ENCODE results near the gene PANK4.

Gene PANK4

DNA sequence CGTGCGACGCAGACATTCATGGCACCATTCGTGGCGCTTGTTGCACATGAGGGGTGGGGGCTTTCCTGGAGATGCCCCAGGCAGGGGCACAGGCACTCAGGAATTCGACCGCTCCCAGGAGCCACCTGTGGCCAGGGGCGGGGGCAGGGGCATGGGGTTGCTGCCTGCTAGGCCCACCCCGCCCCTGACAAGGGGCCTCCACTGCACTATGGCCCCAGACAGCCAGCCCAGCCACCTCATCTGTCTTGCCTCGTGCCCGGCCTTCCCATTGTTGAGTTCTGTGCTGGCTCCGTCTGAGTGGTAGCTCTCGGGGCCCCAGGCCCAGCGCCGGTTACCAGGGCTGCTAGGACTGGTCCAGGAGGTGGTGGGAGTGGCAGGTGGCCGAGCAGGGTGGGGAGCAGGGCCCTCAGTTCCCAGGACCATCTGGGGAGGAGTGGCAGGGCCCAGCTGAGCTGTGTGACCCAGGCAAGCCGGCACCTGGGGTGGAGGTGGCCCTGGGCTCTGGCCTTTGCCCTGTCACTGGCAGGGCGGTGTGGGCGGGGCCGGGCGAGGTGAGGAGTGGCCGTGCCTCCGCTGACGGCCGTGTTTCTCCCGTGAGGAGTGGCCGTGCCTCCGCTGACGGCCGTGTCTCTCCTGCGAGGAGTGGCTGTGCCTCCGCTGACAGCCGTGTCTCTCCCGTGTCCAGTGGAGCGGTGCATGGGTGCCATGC lies 48.5 kb downstream of the PANK4 start:
- TF ChIP-seq, protein P1, sequence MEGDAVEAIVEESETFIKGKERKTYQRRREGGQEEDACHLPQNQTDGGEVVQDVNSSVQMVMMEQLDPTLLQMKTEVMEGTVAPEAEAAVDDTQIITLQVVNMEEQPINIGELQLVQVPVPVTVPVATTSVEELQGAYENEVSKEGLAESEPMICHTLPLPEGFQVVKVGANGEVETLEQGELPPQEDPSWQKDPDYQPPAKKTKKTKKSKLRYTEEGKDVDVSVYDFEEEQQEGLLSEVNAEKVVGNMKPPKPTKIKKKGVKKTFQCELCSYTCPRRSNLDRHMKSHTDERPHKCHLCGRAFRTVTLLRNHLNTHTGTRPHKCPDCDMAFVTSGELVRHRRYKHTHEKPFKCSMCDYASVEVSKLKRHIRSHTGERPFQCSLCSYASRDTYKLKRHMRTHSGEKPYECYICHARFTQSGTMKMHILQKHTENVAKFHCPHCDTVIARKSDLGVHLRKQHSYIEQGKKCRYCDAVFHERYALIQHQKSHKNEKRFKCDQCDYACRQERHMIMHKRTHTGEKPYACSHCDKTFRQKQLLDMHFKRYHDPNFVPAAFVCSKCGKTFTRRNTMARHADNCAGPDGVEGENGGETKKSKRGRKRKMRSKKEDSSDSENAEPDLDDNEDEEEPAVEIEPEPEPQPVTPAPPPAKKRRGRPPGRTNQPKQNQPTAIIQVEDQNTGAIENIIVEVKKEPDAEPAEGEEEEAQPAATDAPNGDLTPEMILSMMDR (conservative IDR thresholded peaks at IDR 0.05; ENCODE audit: control insufficient read depth, insufficient read depth, low read depth, low read length): no peak
- no peak for DNase-seq (ENCODE audit: low read depth)

DNA sequence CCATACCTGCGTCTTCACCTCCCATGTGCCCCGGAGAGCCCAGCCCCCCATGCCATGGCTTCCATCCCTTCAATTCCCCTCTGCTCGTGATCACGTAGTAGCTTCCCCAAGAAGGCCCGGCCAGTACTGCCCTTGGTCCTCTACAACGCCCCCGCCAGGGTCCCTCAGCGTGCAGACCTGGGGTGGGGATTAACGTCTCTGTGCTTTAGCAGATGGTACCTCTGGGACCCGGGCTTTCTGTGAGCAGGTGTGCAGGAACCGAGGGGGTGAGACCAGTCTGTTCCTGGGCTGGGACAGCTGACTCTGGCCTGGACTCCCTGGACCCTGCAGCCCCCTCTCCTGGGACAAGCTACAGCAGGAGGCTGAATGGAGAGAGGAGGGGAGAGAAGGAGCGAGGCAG lies 49.1 kb downstream of the PANK4 start:
- TF ChIP-seq, protein P1 (conservative IDR thresholded peaks at IDR 0.05; ENCODE audit: control insufficient read depth, insufficient read depth, low read depth, low read length): no peak
- no peak for DNase-seq (ENCODE audit: low read depth)

More for the DNA sequence above, 48.5 kb downstream of the PANK4 start:
- H3K4me3 ChIP-seq (ENCODE audit: control insufficient read depth, low read depth, low read length): no peak overlapping the region

DNA sequence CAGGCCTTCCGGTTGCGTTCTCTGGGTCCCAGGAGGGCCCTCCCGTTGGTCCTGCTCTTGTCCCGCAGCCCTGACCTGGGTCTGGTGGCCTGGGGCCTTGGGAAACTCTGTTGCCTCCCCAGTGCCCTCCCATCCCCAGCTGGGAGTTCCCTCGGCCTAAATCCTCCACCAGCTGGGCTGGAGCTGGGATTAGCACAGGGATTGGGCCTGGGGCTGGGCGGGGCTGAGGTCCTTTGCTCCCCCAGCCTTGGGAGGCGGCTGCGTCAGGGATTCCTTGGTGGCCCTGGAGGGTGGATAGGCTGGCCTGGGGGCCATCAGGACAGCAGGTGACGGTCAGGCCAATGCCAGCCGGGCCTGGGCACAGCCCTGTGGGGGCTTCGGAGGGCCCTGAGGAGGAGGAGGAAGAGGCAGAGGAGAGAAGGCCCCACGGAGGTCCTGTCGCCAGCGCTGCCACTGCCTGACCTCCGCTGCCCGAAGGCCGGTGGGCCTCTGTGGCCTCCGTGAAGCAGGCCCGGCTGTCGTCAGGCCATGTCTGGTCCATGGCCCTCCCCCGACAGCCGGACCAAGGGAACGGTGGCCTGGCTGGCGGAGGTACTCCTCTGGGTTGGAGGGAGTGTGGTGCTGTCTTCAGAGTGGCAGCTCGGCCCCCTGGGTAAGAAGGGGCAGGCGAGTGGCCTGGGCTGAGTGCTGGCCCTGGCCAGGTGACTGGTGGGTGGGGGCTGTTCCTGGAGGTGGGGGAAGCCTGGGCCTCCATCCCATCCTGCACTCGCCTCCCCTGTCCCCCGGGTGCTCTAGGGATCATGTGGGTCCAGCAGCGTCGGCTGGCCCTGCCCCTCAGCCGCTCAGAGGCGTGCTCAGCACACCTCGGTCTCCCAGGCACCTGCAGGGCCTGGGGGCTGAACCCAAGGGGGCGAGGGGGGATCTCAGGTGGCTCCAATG lies 50.1 kb downstream of the PANK4 start, which contains the start of gene PLCH2:
Gene PLCH2 (plus strand): TSS at position 229 of the 939 bp plus-strand sequence. CDS start 300 bp downstream, at position 529.
- H3K4me3 ChIP-seq (ENCODE audit: control insufficient read depth, low read depth, low read length): no peak within 1 kb of the TSS
- TF ChIP-seq, protein P1 (conservative IDR thresholded peaks at IDR 0.05; ENCODE audit: control insufficient read depth, insufficient read depth, low read depth, low read length): no peak
- no peak for DNase-seq (ENCODE audit: low read depth)

More for the DNA sequence above, 49.1 kb downstream of the PANK4 start:
- no peak overlapping the region for H3K4me3 ChIP-seq (ENCODE audit: control insufficient read depth, low read depth, low read length)

DNA sequence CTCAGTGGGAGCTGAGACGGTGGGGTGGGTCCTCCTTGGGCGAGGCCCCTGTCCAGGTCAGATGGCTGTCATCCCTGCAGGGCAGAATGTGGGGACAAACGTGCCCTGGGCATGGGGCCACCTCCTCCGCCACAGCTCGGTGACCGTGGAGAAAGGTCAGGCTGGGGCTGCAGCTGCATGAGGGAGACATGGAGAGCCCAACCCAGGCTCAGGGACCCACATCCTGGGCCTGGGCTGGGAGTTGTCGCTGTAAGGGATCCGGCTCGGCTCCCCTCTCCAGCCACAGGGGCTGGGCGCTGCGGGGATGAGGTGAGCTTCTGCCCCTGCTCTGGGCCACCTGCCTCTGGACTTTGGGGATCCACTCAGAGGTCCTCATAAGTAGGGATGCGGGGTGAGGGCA lies 50.8 kb downstream of the PANK4 start:
- DNase-seq (ENCODE audit: low read depth): no peak
- H3K4me3 ChIP-seq (ENCODE audit: control insufficient read depth, low read depth, low read length): no peak overlapping the region
- TF ChIP-seq, protein P1 (conservative IDR thresholded peaks at IDR 0.05; ENCODE audit: control insufficient read depth, insufficient read depth, low read depth, low read length): no peak

DNA sequence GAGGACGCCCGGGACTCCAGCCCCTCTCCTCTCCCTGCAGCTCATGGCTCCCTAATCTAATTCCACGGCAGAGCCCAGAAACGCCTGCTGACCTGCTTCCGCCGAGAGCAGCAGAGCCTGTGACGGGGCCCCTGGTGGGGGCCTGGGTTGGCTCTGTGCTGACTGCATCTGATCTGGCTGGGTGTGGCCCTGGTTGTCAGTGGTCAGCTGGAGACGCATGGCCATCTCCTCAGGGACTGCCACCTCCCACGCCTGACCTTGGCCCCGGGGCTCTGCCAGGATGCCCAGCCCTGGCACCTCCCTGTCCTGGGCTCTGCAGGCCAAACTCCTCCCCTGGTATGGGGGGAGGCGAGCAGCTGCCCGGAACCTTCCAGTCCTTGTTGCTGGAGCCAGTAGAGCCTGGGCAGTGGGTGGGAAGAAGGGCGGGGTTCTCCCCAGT lies 51.4 kb downstream of the PANK4 start:
- DNase-seq (ENCODE audit: low read depth): no peak
- TF ChIP-seq, protein P1 (conservative IDR thresholded peaks at IDR 0.05; ENCODE audit: control insufficient read depth, insufficient read depth, low read depth, low read length): no peak
- H3K4me3 ChIP-seq (ENCODE audit: control insufficient read depth, low read depth, low read length): no peak overlapping the region

DNA sequence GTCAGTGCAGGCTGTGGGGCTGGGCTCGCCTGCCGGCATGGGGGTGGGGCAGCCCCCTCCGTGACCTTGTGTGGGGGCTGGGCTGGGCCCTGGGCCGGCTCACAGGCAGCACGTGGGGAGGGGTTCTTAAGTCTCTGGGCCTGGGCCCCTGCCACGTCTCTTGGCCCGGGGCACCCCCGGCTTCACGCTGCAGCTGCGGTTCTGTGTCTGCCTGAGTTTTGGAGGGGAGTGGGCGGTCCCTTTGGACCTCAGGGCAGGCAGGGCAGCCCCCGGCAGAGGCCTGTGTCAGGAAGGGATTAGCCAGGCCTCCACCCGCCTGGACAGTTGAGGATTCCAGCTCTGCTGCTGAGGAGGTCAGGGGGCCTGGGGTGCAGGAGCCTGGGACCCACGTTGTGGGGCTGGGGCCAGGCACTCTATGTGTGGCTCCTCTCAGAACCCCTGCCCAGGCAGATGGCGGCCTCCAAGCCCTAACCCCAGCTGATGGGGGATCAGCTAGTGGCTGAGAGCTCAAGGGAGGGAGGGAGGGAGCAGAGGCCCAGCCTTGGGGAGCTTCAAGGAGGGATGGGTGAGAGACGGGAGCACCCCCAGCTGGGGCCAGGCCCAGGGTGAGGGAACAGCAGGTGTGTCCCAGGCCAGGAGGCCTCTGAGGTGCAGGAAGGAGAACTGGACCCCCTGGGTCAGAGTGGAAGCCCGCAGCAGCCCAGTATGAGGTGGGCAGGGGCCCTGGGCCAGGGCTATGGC lies 52.1 kb downstream of the PANK4 start:
- no peak for DNase-seq (ENCODE audit: low read depth)
- no peak overlapping the region for H3K4me3 ChIP-seq (ENCODE audit: control insufficient read depth, low read depth, low read length)
- TF ChIP-seq, protein P1 (conservative IDR thresholded peaks at IDR 0.05; ENCODE audit: control insufficient read depth, insufficient read depth, low read depth, low read length): no peak
